Stimulated activated CD4-positive, alpha-beta T cell treated with anti-CD3 and anti-CD28 coated beads, Interleukin-4, amount 100 ng/mL, for 24 hours (primary cell): ENCODE results near the gene TFDP1.

ENCODE experiments used
- DNase-seq: peaks from one replicate; pipeline ENCODE4 v3.0.0-alpha.2; 2020

TFDP1 gene

GRCh38 chr13:113601166-113602070 lies 16.9 kb downstream of the TFDP1 start:
- DNase-seq = no peak

DNA sequence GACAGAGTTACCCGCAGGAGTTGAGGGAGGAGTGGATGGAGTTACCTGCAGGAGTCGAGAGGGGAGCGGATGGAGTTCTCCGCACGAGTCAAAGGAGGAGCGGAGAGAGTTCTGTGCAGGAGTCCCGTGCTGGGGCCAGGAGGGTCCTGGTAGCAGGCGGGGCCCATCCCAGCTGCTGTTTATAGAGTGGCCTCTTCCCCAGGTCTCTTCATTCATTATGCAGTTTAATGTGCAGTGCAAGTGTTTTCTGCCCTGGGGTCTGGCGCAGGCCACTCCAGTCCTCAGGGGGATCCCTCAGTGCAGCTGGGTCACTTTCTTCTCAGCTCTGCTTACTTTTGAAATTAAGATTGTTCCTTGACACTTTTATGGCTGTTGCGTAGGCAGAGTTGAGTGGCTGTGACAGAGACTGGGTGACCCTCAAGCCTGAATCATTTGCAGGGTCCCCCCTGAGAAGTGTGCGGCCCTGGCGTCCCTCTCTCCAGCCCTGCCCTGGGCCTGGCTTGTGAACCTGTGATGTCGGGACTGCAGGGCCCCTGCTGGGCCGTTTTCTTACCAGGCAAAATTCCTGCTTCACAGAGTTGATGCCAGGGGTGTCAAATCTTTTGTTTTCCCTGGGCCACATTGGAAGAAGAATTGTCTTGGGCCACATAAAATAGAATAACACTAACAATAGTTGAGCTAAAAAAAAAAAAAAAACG lies 17.9 kb downstream of the TFDP1 start:
- no peak for DNase-seq

- no peak for DNase-seq
Observed at GRCh38 chr13:113603116-113603710, 18.7 kb downstream of the TFDP1 start.

GRCh38 chr13:113604186-113604585 lies 19.6 kb downstream of the TFDP1 start:
- DNase-seq = no peak

GRCh38 chr13:113605461-113605860 lies 20.9 kb downstream of the TFDP1 start:
- DNase-seq = no peak

- no peak for DNase-seq
Observed at GRCh38 chr13:113605866-113606438, 21.4 kb downstream of the TFDP1 start.

GRCh38 chr13:113607056-113607888 lies 22.7 kb downstream of the TFDP1 start:
- no peak for DNase-seq

- DNase-seq = no peak
Observed at GRCh38 chr13:113607889-113608635, 23.5 kb downstream of the TFDP1 start.

GRCh38 chr13:113608967-113609533 lies 24.5 kb downstream of the TFDP1 start:
- DNase-seq = no peak

- DNase-seq = no peak
Observed at GRCh38 chr13:113609616-113610015, 25.1 kb downstream of the TFDP1 start.

GRCh38 chr13:113610266-113610665 lies 25.7 kb downstream of the TFDP1 start:
- no peak for DNase-seq

DNA sequence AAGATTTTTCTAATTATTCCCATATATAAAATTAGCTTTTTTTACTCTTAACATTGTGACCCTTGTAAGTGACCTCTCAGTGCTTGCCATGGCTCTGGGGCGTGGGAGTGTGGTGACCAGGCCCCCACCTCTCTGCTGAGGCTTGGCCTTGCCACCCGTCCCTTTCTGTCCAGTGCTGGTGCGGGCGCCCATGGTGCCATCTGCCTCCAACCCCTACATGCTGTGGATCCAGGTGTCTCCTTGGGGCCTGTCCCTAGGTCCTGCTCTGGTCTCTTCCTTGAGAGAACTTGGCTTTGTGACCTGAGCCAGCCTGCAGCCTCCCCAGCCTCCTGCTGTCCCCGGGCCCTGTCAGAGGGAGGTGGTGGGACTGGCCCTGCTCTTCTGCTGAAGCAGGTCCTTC lies 27.4 kb downstream of the TFDP1 start:
- DNase-seq = no peak

GRCh38 chr13:113612607-113613006 lies 28.1 kb downstream of the TFDP1 start:
- DNase-seq = no peak

DNA sequence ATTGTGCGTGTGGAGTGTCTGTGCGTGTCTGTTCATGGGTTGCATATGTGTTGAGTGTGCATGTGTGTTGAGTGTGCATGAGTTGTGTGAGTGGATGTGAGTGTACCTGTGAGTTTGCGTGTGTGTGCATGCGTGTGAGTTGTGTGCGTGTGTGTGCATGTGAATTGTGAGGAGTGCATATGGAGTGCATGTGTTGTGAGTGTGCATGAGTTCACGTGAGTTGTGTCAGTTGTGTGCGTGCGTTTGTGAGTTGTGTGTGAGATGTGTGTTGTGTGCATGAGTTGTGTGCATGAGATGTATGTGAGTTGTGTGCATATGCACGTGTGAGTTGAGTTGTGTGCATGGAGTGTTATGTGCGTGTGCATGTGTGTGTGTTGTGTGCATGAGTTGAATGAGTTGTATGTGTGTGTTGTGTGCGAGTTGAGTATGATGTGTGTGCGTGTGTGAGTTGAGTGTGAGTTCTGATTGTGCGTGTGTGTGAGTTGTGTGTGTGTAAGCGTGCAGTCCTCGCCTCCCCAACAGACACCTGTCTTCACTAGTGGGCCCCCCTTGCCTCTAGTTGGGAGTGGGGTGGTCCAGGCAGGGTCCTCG lies 29.3 kb downstream of the TFDP1 start:
- no peak for DNase-seq

DNA sequence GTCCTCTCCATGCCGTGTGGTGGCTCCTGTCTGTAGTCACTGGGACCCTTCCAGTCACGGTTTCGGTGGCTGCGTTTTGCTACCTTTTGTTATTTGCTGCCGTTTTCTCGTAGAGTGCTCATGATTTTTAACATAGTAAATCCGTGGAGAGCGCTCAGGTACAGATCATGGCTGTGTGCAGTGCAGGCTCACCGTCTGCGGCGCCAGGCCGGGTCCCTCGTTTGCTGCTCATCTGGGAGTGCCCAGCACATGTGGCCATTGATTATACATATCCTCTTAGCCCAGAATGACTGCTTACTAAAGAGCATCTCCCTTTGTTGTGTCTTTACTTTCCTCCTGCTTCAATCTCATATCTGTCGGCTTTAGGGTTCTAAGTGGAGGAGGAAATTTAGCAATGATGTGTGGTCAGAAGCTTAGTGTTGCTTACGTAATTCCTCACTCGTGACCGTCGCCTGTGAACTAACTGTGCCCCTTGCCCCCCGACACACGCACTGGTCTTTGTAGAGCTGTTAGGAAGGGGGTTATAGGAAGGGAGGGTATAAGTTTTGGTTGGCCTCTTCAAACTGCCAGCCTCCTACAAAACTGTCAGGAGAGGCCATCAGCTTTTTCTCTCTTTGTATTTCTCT lies 31.8 kb downstream of the TFDP1 start:
- no peak for DNase-seq

DNA sequence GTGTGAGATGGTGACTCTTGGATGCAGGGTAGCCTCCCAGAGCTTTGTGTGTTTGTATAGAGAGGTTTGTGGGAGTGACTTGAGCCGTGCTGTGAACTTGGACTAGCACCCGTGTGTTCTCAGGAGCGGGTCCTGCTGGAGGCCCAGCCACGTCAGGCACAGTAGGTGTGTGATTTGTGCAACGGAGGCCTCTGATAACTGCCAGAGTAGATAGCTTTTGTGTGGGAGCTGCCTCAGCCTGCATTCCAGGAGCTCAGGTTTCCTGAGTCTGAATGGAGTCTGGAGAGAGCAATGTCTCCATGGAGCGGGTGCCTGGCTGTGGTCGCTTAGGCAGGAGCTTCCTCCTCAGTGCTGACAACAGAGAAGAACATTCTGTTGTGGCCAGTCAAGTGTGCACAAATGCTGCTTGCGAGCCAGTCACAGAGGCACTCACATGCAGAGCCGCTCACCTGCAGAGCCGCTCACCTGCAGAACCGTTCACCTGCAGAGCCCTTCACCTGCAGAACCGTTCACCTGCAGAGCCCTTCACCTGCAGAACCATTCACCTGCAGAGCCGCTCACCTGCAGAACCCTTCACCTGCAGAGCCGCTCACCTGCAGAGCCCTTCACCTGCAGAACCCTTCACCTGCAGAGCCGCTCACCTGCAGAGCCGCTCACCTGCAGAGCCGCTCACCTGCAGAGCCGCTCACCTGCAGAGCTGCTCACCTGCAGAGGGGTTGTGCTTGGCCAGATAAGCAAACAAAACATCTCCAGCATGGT lies 32.6 kb downstream of the TFDP1 start:
- no peak for DNase-seq

DNA sequence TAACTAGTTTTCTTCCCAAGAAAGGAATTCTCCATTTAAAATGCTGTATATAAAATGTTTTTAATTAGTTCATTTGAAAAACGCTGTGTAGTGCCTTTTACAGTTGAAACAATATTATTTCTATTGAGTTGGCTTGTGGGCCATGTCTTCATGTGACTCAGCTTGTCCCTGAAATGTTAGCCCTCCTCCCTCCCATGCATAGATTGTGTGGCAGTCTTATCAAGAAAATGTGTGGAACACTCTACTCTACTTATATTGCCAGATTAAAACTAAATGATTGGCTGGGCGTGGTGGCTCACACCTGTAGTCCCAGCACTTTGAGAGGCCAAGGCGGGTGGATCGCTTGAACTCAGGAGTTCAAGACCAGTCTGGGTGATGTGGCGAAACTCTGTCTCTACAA lies 33.4 kb downstream of the TFDP1 start:
- DNase-seq = no peak

DNA sequence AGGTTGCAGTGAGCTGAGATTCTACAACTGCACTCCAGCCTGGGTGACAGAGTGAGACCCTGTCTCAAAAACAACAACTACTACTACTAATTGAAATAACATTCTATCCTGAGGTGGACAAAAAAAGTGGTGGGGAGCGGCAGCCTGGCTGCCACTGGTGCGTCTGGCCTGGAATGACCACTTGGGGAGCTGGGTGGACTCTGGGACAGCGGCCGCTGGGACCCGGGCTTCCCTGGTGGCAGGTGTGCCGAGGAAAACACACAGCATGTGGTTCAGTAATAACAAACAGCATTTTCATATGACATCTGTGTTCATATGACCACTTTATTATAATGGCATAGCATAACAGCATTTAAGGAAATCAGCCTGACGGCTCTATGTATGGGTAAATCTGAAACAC lies 33.9 kb downstream of the TFDP1 start:
- no peak for DNase-seq

DNA sequence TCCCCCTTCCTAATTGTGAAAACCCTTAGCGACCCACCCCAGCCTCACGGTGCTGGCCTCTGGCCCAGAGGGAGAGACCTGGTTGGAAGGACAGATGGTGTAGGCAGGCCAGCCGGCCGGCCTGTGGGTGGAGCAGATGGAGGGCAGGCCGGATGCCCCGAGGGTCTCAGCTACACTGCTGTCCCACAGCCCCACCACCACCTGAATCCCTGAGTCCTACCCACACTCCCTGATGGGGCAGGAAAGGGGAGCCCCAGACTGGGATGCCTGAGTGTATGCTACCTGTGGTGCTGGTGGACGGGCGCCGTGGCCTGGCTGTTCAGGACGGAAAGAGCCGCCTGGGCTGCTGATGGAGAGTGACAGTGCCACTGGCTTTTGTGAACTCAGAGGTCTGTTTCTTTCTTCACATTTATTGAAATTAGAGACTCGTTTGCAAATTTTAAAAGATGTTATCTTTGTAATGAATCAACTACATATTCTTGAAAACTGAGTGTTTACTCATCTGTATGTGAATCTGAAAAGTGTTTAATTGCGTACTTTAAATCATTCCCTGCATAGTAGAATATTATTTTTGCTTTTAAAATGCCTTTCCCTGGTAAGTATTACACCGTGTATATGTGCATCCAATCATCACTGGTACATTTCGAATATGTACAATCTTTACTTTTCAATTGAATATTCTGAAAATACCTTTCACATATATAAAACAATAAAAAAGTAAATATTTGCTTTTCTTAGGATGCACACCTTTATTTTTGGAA lies 35.7 kb downstream of the TFDP1 start:
- DNase-seq = no peak
